Fibroblast of lung (primary cell): Measurements from ENCODE around the gene CPNE4.

Source experiments
- EZH2 ChIP-seq: IDR thresholded peaks from 2 replicates; pipeline ENCODE4 v1.5.1; 2012; ENCODE audit warnings: low read length, control low read depth, mild to moderate bottlenecking; ENCODE audit errors: missing control alignments
- TF ChIP-seq, protein P1 (sequence below), 2 donors: IDR thresholded peaks in 1 of 2; conservative IDR thresholded peaks in 1 of 2; 1 replicate in 1 of 2; 2 replicates in 1 of 2; pipeline ENCODE4 v1.5.1; 2011 to 2012; ENCODE audit warnings: low read length in 2 of 2, control low read depth in 1 of 2, inconsistent platforms in 1 of 2, low read depth in 1 of 2, mild to moderate bottlenecking in 1 of 2

DNA sequence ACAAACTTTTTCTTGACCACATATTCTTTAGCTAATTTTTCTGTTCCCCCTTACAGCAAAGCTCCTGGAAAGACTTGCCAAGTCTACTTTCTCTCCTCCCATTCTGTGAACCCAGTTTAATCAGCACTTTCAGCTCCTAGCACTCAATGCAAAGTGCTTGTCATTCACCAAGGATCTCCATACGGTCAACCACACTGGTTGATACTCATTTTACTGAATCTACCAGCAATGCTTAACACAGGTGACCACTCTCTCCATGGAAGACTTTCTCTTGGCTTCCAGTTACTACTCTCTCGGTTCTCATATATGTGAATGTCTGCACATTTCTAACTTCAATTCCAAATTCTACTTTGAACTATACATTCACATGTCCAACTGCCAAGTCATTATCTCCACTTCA, 543.7 kb downstream of the CPNE4 start:
- TF ChIP-seq, protein P1, sequence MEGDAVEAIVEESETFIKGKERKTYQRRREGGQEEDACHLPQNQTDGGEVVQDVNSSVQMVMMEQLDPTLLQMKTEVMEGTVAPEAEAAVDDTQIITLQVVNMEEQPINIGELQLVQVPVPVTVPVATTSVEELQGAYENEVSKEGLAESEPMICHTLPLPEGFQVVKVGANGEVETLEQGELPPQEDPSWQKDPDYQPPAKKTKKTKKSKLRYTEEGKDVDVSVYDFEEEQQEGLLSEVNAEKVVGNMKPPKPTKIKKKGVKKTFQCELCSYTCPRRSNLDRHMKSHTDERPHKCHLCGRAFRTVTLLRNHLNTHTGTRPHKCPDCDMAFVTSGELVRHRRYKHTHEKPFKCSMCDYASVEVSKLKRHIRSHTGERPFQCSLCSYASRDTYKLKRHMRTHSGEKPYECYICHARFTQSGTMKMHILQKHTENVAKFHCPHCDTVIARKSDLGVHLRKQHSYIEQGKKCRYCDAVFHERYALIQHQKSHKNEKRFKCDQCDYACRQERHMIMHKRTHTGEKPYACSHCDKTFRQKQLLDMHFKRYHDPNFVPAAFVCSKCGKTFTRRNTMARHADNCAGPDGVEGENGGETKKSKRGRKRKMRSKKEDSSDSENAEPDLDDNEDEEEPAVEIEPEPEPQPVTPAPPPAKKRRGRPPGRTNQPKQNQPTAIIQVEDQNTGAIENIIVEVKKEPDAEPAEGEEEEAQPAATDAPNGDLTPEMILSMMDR (conservative IDR thresholded peaks at IDR 0.05 in 1 of 2, IDR thresholded peaks at IDR 0.05 in 1 of 2; ENCODE audit: low read depth in 1 of 2, low read length in 2 of 2), result no peak
- TF ChIP-seq EZH2, result no peak
